Activated CD4-positive, alpha-beta T cell treated with anti-CD3 and anti-CD28 coated beads, Interleukin-2, Interleukin-4, amounts not matched to agents 100 ng/mL and 50 ng/mL, durations not matched to agents 16 hours and 8 hours (primary cell): ENCODE measurements around the gene ALOXE3.

Experiments
- DNase-seq: peaks from one replicate; pipeline ENCODE4 v3.0.0-alpha.2; 2020; ENCODE audit warnings: low spot score

ALOXE3 gene

DNA sequence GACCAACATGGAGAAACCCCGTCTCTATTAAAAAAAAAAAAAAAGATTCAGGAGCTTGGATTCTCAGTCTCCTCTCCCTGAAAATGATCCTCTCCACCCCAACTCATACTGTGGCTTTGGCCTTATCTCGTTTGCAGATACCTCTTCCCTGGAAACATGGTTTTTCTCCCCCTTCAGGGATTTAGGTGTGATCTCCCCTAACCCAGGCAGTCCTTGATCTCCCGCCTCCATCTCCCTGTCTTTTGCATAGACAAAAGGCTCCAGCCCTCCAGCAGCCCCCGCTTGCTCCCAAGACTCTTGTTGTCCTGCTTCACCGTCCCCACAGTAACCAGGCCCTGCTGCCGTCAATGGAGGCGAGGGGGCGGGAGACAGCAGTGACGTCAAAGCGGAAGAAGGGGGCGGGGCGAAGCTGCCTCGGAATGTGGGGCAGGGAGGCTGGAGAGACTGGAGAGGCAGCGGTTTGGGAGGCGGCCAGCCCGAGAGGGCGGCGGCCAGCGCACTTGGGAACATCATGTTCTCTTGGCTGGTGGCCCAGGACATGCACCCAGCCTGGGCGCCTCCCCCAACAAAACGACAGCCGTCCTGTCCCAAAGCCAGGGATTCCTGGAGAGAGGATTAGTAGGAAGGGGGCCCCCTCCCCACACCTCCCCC, 35.8 kb upstream of the ALOXE3 start:
- DNase-seq, result peak; percentile 87

DNA sequence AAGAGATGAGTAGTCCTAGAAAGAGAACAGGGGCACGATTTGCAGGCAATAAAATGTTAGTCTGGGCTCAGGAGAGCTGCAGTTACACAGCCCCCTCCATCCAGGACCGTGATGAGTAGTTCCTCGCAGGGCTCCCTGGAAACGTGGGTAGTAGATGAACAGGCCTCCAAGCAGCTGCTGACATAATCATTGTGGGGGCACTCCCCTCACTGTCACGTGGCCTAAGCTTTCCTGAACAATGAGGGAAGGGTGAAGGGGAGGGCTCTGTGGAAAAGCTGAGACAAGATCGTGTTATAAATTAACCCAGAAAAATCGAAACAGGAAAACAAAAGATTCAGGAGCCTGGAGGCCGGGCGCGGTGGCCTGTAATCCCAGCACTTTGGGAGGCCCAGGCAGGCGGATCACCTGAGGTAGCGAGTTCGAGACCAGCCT, 35.2 kb upstream of the ALOXE3 start:
- no peak for DNase-seq

DNA sequence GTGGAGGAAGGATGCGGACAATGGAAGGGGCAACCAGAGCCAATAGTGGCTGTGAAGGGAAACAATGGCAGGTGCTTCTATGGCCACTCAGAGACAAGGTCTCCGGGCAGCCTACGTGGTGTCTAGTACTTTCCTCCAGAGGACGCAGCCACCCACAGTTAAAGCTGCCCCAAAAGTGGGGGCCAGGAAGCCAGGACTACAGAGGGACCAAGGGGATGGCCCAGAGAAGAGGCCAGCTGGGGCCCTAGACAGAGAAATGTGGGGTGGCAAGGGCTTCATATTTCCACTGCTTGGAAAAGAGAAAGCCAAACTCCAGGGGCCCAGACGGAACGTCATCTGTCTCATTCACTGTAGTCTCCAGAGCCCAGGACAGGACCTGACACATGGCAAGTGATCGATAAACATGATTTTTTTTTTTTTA, 34.7 kb upstream of the ALOXE3 start:
- no peak for DNase-seq

DNA sequence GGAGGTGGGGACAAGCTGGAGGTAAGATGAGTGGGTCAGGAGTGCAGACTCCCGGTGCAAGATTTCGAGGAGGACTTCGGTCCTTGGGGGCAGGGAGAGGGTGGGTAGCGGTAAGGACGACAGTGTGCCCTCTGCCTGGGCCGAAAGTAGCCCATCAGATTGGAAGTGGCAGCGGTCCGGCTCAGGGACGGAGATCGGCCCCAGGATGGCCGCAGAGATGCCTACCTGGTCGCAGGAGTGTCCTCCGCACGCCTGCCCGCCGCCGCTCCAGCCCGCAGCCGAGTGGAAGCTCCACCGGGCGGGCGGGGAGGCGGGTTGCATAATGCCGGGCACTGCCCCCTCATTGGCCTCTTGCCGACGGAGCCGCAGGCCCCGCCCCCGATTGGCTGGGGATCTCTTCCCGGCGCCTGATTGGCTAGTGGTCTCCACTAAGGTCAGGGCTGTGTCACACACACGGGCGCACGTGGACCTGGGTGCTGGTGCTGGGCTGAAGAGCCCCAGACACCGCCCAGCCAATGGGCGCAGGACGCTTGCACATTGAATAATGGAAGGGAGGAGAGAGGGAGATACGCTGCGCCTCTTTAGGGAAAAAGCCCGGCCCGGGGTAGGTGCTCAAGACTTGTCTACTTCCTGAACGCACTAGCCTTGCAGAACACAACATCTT, 33.9 kb upstream of the ALOXE3 start, which contains the start of gene PER1:
Gene PER1 (minus strand): TSS at position 293 of the 664 bp plus-strand sequence. CDS start 1,698 bp downstream, outside the sequence.
- DNase-seq, result peak; percentile 95

DNA sequence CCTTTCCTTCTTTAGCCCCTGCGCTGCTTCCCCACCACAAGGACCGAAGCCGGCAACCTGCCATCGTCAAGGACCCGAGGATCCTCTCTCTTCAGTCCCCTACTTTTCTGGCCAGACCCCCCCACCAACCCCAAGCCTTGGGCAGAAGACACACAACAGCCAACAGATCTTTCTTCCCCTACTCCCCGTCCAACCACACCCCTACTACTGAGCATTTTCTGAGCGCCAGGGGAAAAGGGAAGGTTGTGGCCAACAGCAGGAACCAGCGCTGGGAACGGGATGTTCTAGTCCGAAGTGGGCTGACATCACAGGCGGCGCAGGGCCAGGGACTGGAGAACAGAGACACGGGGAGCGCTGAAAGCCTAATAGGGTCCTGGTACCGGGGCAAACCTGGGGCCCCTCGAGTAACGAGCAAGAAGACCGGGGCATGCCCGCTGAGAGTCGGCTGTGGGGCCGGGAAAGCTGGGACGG, 33.4 kb upstream of the ALOXE3 start:
- no peak for DNase-seq

DNA sequence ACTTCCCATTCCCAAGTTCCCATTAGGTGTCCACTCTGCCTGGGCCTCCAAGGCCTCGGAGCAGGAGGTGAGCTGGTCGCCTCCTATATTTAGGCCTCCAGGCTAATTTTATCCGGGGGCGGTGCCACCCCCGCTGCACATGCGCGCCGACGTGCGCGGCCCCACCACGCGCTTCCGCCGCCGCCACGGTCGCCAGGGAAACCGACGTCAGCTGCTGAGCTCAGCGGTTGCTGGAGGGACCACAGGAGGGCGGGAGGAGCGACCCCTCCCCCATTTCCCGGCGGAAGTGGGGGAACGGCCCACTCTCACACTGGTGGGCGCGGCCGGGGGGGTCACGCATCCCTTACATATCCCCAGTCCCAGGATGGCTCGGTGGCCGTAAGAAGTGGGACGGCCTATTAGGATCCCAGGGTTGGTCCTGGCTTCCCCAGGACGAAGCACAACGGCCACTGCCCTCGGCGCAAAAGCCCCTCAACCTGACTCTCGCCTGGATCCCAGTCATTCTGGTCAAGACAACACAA, 32.9 kb upstream of the ALOXE3 start:
- peak; percentile 90 for DNase-seq

DNA sequence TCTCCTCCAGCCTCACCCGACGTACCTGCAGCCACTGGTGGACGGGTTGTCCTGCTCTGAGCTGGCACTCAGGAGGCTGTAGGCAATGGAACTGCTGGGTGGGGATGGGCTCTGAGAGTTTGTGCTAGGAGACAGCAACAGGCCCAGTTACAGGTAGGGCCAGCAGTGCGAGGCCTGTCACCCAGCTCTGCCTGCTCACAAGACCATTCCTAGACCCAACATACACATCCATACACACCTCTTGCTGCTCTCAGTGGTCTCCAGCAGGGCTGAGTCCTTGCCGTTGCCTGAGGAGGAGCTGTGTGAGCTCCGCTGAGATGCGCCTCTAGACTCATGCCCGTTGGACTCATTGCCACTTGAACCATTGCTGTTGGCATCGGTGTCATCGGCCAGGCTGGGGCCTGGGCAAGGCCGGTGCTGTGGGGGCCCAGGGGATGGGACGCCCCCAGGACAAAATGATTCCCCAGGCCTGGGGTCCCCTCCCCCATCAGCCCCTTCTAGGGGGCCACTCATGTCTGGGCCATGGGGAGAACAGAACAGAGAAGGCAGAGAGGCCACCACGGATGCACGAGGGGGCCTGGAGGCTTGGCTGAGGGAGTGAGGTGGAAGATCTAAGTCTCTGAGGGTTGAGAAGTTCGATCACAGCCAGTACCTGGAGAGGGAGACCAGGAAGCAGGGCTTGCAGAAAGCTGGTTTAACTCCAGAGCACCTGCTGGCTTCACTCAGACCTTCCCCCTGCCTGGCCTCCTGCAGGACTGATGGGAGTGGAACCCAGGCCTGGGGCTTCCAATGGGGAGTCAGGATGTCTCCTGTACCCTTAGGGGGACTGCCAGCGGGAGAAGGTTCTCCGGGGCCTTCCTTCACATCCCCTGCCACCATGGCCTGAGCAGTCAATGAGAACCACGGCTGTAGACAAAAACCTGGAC, 32.1 kb upstream of the ALOXE3 start:
- no peak for DNase-seq

DNA sequence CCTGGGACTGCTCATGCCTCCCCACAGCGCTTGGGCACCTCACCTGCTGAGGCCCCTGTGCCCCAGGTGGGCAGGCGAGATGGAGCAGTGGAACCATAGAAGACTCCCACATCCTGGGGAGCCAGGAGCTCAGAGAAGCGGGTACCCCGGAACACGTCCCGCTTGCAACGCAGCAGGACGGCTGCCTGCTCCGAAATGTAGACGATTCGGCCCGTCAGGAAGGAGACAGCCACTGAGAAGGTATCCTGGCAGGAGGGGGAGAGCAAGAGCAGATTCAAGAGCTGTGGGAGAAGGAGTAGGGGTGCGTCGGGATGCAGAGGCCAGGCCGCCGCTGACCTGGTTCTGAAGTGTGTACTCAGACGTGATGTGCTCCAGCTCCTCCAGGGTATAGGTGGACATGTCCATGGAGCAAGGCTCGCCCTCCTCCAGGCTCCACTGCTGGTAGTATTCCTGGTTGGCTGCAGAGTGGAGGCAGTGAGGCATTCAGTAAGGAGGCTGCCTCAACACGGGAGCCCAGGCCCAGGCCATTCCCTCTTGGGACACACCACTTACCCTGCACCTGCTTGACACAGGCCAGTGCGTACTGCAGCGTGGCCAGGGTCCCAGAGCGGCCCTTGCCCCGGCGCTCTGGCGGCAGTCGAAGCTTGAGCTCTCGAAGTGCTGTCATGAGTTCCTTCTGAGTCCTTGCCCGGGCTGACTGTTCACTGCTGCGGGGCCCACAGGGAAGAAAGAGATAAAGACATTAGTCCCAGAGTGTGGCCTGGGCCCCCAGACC, 31.3 kb upstream of the ALOXE3 start:
- DNase-seq, result no peak

DNA sequence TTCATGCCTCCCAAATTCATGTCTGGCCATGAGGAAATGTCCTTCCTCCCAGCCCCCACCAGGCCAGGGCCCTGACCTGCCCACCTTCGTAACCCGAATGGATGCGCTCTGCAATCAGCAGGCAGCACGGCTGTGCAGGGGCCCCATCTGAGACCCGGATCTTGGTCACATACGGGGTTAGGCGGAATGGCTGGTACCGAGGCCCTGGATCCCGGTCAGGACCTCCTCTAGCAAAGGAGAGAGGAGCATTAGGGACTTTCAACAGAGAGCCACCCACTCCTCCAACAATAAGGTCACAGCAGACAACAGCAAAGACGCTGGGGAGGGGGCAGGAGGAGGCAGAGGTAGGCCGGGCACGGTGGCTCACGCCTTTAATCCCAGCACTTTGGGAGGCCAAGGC, 30.2 kb upstream of the ALOXE3 start:
- no peak for DNase-seq

DNA sequence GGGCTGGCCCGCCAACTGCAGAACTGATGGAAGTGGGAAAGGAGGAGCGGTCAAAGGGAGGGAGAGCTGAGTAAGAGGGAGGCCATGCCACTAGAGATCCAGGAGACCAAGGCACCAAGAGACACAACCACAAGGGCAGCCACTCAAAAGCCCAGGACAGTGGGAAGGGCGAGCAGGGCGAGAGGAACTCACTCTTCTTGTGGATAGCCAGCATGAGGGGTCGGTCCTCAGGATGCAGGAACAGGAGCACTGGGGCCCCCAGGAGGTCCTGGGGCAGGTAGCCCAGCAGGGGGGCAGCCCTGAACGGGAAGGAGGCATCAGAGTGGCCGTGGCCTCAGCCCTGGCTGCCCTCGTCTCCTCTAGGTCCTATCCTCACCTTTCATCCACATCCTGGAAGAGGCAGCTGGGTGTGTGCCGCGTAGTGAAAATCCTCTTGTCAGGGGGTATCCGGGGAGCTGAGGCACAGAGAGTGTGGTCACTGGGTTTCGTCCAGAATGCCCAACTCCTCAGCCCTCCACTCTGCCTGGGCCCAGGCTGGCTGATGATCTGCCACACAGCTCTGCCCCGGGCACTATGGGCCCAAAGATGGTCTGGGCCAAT, 29.6 kb upstream of the ALOXE3 start:
- DNase-seq, result no peak

DNA sequence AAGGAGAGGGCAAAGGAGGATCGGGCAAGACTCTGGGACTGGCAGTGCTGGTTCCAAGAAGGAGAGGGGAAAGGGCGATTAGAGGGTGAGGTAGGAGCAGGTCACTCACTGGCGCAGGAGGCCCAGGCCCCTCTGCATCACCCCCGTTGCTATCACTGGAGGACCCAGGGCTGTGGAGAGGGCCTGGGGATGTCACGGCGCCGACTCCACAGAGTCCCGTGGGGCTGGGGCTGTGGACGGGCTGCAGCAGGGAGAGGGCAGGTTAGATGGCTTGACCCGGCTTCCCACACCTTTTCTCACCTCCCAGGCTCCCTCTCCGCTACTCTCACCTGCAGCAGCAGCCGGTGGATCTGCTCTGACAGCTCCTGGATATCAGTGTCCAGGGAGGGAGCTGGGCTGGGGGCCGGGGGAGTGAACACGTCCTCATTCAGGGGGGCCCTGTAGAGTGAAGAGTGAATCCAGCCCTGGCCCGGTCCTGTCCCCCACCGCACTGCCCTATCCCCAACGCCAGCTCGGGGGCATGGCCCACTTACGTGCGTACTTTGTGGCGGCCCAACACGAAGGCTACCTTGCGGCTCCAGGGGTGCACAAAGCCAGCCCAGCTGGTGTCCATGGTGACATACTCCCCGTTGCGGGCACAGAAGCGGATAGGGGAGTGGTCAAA, 29.0 kb upstream of the ALOXE3 start:
- no peak for DNase-seq

DNA sequence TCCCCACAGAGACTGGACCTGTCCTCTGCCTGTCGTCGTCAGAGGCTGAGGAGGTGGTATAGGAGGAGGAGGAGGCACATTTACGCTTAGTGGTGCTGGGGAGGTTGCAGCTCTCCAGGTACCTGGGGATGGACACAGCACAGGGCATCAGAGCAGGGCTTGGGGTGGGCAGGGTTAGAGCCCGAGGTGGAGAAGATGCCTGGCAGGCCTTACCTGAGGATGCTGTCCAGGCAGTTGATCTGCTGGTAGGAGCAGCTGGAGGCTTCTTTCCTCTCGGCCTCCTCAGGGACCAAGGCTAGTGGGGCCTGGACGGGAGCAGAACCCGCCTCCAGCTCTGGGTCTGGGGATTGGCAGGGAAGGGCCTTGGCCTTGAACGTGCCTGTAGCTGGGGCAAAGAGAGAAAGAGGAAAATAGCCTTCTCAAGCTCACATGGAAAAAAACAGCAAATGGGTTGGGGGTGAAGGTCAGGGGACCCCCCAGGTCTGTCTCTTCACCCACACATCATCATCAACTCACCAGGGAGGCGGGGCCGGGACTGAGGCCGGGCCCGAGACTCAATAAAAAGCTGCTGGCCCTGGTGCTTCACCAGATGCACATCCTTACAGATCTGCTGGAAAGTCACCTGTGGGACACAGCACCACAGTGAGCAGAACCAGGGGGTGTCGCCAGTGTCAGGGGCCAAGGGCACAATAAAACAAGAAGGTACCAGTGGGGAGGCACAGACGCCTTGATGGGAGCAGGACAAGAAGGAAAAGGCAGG, 28.2 kb upstream of the ALOXE3 start:
- DNase-seq, result no peak

DNA sequence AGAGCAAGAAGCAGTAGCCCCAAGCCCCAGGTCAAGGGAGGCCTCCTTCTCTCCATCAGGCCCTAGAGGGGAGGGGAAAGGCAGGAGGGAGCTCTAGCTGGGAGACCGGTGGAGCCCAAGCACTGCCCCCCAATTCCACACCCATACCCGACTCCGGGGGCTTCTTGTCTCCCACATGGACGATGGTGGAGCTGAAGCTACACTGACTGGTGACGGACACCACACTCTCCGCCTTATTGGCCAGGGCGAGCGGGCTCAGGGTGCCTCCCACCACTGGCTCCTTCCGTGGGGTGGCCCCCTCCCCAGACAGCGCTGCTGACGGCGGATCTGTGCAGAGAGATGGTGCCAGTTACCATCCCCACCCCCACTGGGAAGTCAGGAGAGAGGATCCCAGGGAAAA, 27.5 kb upstream of the ALOXE3 start:
- no peak for DNase-seq

DNA sequence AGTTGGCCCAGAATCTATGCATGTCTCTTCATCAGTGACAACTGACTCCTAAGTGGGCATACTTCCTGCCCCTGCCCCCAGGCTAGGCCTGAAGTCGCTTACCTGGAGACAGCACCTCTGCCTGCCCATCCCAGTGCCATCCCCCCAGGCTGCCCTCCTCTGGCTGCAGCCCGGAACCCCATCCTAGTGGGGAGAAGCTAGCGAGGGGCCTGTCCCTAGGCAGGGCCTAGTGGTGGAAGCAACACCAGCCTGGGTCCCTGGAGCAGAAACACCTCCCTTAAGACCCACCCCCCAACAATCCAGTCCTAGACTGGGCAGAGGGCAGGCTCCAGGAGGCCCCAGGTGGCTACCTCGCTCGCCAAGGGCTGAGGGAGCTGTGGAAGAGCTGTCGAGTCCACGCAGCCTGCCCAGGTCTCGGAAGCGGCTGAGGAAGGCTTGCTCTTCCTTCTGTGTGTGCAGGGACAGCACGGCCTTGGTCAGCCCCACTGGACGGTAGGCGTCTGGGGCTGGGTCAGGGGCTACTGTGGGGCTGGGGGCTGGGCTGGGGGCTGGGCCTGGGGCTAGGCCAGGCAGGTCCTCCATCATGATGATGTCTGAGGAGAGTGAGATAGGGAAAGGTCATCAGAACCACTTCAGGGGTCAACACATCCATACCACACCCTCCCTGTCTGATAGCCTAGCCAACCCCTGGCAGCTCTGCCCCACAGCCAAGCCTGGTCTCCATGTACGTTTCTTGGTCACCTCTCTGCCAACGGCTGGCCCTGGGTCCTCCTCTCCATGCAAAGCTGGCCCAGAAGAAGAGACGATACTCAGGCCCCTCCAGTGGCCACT, 26.3 kb upstream of the ALOXE3 start:
- no peak for DNase-seq

DNA sequence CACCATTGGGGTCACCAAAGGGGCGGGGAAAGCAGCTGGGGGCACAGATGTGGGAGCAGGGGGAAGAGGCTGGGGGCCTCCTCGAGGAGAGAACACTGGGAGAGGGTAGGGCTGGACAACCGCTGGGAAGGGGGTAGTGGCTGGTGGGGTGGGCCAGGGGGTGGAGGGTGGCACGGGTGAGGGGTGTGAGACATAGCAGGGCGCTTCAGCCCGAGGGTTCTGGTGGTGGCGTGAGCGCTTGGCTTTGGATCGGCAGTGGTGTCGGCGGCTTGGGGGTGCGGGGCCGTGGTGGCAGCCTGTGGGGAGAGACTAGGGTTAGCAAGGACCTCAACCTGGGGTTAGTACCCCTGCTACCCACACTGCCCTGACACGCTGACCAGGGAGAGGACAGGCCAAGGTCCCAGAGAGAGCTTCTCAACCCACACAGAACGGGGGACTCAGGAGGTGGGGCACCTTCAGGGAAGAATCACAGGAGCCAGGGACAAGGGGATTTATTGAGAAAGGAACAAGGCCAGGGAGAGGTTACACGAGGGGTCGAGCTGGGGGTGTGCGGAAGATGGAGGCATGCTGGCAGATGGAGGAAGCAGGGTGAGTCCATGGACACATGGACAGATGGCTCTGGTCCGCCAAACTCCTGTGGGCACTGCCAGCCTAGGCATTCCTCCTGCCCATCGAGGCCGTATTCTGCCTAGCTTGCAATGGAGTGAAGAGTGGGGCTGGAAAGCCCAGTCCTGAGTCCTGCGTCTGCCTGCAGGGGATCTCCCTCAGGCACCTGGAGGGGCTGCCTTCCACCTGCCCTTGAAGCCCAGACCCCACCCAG, 25.5 kb upstream of the ALOXE3 start:
- DNase-seq, result no peak

DNA sequence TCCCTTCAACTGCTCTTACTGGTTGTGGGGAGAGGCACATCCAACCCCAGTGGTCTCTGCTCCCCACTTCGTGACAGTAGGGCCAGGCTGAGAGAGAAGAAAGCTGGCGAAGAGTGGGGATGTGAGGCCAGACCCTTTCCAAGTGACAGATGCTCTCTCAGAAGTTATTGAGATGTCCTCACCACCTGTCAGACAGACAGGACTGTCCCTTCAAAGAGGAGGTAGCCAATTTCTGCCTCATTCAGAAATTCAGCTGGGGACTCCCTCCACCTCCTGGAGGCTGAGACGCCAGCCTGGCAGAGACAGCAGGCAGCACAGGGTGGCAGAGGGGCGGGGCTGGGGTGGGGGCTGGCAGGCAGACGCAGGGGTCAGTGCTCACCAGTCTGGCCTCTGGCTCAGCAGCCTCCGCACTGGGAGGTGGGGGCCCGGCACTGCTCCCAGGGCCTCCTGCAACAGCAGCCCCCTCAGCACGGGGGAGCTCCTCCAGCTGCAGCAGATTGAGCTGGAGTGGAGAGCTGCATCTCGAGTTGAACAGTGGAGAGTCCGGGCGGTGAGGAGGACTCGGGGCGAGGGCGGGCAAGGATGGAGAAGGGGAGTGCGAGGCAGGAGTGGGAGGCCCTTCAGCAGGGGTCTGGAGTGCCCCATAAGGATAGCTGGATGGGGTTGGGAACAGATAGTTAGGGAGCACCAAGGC, 24.7 kb upstream of the ALOXE3 start:
- DNase-seq, result no peak

DNA sequence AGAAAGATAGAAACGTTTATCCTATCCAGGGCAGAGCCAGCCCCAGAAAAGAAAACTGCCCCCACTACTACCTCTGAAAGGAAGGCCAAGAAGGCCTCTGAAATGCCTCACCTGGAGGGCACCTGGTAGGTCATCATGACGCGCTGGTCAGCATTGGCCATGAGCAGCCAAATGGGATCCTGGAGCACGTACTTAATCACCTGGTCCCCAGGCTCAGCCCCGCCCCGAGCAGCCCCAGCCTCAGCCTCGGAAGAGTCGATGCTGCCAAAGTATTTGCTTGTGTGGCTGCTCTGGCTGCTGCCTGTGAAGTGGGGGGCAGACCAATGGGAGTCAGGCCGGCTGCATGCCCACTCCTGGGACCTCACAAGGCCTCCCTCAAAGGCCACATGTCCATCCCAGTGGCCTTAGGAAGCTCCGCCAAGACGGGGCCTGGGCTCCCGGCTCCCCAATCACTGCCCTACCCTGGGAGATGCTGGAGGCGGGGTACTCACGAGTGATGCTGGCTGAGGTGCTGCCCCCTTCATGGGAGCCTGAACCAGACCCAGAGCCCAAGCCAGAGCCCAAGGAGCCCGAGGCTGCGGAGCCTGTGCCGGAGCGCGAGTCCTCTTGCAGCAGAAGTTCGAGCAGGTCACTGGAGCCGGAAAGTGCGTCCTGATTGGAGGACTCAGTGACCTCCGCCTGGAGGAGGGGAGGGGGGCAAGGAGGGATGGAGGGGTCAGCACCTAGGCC, 24.0 kb upstream of the ALOXE3 start:
- no peak for DNase-seq
